Omental fat pad (tissue), 4 donors: Measurements from ENCODE around the gene LRRC27. TPM values are rescaled to one million over a fixed set of nuclear protein-coding genes. Genes with fewer than 3 reads are reported as not detected.

Source experiments
- ATAC-seq: fragments of 150-250 bp; one replicate; pipeline ENCODE4 v1.9.1; 2016; ENCODE audit warnings: mild to moderate bottlenecking, moderate library complexity; ENCODE audit not compliant: low FRiP score
- DNase-seq: peaks from one replicate; pipeline ENCODE4 v3.0.0-alpha.2; 2019; ENCODE audit warnings: low spot score
- CTCF ChIP-seq, 3 donors: fragments of 450-650 bp; IDR thresholded peaks; one replicate each; pipeline ENCODE4 v1.5.1; 2016 to 2017; ENCODE audit warnings: antibody characterized with exemption in 3 of 3, mild to moderate bottlenecking in 3 of 3, moderate library complexity in 2 of 3
- total RNA-seq, 4 donors: library from RNA; depleted of rRNA; stranded (reverse); fragments of >200 nt; gene quantifications; one replicate each; pipeline ENCODE4 v1.1.0, GENCODE V29; 2016

LRRC27 gene
- total RNA-seq, 4 donors from 2014 or later: 5.0 to 12.1 (median 7.7) TPM

GRCh38 chr10:132347211-132347930 lies 15.4 kb downstream of the LRRC27 start:
- ATAC-seq (no peak), DNase-seq (no peak)
- TF ChIP-seq CTCF (IDR thresholded peaks at IDR 0.05): no peak

GRCh38 chr10:132347931-132348267 lies 15.9 kb downstream of the LRRC27 start:
- no peak for TF ChIP-seq CTCF (IDR thresholded peaks at IDR 0.05)
- DNase-seq (no peak), ATAC-seq (no peak)

- TF ChIP-seq CTCF (IDR thresholded peaks at IDR 0.05): no peak
- no peak for DNase-seq
- no peak for ATAC-seq
These were observed 17.8 kb downstream of the LRRC27 start for GRCh38 chr10:132349766-132350165.

GRCh38 chr10:132350391-132350790 lies 18.4 kb downstream of the LRRC27 start:
- TF ChIP-seq CTCF (IDR thresholded peaks at IDR 0.05): no peak
- ATAC-seq (no peak), DNase-seq (no peak)

- no peak for DNase-seq
- no peak for ATAC-seq
These were observed 19.0 kb downstream of the LRRC27 start for GRCh38 chr10:132350946-132351345.

GRCh38 chr10:132351611-132352010 lies 19.6 kb downstream of the LRRC27 start:
- no peak for ATAC-seq
- no peak for DNase-seq
- no peak for TF ChIP-seq CTCF (IDR thresholded peaks at IDR 0.05)

More at GRCh38 chr10:132350946-132351345, 19.0 kb downstream of the LRRC27 start:
- TF ChIP-seq CTCF (IDR thresholded peaks at IDR 0.05): no peak
